ENCODE data around the gene PEDS1.
A peak's percentile ranks its signal among the peaks of the same experiment; 100 is the strongest.

Gene PEDS1

DNA sequence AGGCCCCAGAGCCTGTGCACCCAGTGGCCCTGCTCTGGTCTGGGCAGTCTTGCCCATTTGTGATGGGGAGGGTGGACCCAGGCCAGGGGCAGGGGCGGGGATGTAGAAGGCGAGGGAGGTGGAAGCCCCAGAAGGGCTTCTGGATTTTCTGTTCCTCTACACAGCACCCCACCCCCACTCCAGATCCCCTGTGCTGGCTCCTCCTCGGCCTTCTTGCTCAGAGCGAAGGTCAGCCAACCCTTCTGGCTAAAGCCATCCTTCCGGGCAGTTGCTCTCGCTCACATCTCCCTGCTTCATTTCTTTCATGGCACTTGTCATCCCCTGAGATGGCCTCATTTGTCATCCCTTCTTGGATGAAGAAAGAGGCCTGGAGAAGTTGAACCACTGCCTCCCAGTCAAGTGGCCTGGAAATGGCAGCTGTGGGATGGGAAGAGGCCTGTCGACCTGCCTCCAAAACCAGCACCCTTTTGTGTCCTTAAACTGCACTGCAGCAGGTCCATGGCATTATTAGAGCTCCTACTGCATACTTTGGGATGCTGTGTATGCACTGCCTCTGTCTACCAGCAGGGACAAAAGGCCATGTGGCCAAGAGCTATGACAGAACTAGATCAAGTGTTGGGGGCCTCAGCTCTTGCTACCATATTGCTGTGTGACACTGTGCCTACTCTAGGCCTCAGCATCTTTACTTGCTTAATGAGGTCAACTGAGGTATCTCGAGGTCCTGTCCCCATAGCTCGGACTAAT, 19.9 kb downstream of the PEDS1 start:
- DNase-seq: no peak

DNA sequence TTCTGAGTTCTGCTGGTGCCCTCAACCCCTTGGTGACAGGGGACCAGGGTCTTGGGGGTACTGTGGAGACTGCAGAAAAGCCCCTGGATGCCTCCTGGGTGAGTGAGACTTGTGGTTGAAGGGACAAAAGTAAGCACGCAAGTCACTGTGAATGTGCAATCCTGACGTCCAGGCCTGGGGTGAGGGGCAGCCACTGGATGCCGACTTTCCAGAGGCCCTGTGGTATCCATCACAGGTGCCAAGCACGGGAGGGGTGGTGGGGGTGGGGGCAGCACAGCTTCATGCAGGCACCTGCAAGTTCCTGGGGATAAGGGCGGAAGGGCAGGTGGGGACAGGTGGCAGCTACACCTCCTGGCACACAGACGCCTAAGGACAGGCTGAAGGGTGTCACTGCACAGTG, 20.5 kb downstream of the PEDS1 start:
- DNase-seq: no peak

DNA sequence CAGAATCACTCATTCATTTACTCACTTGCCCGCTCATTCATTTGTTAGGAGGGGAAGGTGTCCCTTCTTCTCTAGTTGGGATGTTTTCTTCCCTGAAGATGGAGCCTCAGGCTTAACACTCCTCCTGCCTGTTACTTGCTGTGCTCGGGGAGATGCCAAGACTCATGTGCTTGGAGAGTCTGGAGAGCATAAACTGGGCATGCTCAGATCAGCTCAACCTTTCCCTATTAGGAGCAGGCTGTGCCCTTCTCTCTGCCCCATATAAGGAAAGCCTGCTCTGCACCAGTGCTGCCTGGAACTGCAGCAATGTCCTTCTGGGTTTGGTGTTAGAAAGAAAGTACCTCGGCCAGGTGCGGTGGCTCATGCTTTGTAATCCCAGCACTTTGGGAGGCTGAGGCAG, 22.5 kb downstream of the PEDS1 start:
- no peak for DNase-seq

DNA sequence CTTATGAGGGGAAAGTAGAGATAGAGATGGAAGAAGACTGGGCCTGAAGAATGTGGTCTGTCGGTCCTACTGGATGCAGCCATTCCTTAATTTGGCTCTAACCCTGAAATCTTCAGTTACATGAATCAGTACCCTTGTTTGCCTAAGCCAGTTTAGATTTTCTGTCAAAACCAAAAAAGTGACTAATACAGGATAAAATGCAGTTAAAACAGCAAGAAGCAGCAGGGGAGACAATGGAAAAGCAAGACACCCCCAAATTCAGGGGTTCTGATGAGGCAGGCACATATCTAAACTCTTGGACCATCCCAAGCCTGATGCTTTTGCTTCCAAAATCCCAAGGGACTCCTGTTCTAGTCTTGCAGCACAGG, 23.2 kb downstream of the PEDS1 start:
- no peak for DNase-seq

DNA sequence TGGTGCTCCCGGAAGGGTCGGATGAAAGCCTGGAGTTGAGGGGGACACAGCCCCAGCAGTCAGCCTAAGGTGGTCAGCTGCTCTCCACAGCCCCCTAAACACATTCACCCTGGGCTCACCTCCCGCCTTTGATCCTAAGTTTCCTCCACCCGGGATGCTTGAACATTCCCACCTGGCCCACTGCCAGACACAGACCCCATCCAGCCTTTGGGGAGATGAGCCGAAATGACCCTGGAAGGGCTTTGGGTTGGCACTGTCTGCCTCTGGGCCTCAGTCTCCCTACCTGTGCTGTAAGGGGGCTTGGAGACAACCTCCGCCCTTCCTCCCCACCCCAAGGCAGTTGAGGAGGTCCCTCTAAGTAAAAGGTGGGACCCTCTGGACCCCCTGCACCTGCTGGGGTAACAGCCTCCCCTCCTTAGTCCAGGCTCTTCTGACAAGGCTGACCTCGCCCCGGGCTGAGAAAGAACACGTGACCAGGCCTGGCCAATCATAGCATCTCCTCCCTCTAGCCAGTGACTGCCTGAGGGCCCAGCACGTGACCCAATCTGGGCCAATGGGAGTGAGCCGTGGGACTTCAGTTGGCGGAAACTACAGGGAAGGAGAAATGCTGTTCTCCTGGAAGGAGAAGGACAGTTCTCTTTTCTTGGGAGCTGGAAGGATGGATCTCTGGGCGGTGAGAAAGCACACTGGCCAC, 23.7 kb downstream of the PEDS1 start:
- DNase-seq: no peak

DNA sequence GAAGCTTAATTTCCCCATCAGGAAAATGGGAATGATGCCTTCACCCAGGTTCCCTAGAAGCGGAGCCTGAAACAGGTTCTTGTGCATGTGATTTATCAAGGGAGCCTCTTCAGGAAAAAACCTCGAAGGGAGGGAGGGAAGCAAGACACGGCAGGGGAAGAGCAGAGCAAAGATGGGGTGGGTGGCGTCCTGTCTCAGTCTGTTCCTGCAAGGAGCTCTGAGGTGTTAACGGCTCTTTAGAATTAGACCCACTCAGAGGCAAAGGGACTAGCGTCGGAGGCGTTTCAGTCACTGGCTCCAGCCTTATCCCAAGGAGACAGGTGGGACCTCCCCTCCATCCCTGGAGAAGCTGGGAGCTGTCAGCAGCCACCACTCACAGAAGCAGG, 25.0 kb downstream of the PEDS1 start:
- no peak for DNase-seq

DNA sequence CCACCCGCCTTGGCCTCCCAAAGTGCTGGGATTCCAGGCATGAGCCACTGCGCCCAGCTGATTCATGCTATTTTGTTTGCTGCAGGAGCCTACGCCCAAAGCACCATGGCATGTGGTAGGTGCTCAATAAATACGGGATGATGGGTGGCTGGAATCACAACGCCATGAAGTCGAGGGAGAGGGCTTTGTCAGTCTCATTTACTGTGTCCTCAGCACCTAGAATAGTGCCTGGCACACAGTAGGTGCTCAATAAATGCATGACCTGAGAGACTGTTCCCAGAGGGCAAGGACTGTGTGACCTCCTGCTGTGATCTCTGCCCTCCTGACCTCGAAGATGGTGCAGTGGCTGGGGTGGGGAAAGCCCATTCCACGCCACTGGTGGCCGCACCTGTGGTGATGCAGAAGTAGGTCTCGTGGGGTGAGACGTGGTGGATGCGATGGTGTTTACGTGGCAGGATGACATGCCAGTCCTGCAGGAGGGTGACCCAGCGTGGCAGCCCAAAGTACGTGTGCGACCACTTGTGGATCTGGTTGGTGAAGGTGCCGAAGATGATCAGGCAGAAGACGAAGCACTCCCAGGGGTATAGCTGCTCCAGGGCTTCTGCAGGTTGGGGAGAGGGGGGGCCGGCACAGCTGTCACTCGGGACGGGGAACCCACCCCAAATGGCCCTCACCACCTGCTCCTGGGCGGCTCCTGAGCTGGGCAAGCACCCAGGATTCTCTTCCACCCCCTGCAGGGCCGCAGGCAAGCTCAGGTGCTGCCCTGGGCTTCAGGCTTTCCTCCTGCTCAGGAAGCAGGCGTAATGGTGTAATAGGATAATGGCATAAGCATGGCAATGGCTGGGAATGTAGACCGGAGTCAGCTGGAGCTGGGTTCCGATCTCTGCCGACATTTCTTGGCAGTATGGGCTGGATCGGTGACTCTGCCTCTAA, 25.7 kb downstream of the PEDS1 start:
- no peak for DNase-seq

DNA sequence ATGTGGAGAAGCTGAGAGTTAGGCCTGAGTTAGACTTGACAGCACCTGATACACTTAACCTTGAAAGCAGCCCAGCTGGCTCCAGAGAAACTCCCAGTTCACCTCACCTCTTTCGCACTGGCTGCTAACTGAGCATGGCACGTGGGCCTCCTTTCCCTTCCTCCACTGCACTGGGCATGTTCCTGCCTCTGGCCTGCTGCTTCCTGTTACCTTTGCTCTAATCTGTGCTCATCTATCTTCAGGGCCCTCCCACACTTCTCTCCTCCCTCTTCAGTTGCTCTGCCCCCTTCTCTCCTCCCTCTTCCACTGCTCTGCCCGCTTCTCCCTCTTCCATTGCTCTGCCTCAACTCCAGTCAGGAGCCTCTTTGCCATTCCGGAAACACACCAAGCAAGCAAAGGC, 26.9 kb downstream of the PEDS1 start:
- no peak for DNase-seq

DNA sequence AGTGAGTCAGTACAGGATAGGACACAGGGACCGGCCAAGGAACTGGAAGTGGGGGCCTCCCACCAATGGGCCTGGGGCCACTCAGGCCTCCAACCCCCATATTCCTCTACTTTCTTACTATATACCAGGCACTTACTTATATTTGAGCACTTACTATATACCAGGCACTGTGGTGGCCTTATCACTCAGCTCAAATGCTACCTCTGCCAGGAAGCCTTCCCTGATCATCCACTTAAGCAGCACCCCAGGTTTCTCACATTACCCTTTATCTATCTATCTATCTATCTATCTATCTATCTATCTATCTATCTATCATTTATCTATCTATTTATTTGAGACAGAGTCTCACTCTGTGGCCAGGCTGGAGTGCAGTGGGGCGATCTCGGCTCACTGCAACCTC, 28.2 kb downstream of the PEDS1 start:
- no peak for DNase-seq

DNA sequence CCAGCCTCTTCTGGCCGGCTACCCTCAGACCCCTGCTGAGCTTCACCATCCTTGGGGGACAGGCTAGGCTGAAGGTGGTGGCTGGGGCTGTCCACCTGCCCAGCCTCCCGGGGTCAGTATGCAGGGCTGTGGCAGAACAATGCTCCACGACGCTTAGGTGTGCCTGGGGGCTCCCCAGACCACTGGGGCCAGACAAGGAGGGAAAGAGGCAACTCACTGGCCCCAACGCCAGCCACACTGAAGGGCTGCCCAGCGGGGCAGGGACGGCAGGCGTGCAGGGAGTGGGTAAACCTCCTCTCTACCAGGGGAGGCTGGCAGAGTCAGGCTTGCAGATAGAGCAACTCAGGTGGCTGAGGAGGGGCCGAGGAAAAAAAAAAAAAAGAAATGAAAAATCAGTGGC, 29.0 kb downstream of the PEDS1 start:
- no peak for DNase-seq

DNA sequence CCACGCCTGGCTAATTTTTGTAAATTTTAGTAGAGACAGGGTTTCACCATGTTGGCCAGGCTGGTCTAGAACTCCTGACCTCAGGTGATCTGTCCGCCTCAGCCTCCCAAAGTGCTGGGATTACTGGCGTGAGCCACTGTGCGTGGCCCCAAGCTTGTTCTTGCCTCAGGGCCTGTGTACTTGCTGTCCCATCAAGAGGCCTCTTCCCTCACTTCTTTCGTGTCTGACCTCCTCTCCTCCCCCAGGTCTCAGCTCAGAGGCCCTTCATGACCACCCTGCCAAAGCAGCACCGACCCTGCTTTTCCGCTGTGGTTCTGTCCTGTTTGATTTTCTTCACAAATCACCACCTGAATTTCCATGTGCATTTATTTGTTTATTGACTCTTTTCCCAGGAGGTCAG, 30.1 kb downstream of the PEDS1 start:
- no peak for DNase-seq

DNA sequence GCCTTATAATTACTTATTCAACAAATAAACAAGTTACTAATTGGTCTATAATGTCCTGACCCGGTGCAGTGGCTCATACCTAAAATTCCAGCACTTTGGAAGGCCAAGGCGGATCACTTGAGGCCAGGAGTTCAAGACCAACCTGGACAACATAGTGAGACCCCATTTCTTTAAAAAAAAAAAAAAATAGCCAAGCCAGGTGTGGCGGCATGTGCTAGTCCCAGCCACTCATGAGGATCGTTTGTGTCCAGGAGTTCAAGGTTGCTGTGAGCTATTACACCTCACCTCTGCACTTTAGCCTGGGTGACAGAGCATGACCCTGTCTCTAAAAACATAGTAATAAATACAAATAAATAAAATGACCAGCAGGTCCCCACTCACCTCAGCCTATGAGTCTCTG, 30.8 kb downstream of the PEDS1 start:
- no peak for DNase-seq

DNA sequence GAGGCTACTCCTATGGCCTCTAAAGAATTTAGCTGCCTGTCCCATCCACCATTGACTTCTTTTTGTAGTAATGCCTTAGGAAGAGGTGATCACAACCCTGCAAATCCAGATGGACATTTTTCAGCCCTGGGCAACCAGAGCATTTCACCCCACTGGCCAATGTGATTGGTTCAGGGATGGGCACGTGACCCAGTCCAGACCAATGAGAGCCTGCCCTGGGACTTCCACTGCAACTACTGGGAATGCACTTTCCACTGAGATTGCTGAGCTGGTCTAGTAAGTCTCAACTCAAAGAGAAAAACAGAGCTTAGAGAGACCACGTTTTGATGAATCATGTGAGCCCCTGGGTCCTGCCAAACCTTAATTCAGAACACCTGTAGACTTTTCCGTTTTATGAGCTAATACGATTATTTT, 31.7 kb downstream of the PEDS1 start:
- DNase-seq: no peak

DNA sequence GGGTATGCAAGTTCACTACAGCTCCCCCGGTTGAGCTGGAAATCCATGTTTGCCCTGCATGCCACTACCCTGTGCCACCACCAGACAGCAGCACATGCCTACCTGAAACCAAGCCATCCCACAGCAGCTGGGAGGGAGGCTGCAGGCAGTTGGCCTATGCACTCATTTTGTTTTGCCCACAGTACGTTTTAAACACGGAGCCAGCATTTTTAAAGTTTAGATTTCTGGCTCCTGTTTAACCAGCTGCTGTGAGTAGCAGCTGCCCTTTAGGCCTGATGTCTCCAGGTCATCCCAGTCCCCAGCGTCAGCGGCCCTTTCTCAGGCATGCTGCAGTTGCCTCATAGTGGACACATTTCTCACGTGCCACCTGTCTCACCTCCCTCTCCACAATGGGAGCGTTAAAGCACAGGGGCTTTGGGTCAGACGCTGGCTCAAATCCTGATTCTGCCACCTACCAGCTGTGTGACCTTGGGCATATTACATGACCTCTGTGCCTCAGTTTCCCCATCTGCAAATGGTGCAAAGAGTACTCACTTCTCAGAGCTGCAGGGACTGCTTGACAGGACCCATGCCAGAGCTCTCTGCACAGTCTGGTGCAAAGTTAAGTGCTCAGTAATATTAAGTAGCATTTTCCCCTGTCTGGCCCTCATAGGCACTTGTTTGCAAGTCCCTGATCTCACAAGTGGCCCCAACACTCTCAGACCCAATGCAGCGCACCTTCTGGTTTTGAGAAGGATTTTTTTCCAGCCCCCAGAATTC, 32.4 kb downstream of the PEDS1 start:
- DNase-seq: peak; percentile 46 to 62

DNA sequence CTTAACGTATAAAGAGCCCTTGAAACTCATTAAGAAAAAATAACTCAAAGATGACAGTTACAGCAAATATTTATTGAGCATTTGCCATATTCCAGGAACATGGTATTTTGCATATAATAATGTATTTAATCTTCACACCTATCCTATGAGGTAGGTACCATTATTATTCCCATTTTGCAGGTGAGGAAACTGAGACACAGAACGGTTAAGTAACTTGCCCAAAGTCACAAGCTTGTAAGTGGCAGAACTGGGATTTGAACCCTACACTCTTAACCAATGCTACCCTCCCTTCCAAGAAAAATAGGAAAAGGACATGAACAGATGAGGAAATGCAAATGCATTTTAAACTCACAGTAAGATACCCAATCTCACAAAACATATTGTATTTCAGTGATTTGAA, 35.3 kb downstream of the PEDS1 start:
- no peak for DNase-seq

DNA sequence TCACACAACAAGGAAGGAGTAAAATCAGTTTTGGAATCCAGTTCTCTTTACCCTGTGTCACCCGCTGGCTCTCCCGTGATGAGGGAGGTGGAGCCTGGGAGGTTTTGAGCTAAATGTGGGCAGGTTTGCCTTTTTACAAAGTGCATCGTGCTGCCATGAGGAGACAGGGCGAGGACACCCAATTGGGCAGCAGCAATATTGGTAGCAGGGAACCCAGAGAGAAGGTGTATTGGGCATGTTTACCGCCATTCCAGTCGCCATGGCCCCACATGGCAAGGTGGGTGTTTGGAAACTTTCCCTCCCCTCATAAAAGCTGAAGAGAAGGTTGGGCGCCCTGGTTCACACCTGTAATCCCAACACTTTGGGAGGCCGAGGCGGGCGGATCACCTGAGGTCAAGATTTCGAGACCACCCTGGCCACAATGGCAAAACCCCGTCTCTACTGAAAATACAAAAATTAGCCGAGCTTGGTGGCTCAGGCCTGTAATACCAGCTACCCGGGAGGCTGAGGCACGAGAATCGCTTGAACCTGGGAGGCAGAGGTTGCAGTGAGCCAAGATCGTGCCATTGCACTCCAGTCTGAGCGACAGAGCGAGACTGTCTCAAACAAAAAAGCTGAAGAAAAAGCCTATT, 37.0 kb downstream of the PEDS1 start:
- no peak for DNase-seq

DNA sequence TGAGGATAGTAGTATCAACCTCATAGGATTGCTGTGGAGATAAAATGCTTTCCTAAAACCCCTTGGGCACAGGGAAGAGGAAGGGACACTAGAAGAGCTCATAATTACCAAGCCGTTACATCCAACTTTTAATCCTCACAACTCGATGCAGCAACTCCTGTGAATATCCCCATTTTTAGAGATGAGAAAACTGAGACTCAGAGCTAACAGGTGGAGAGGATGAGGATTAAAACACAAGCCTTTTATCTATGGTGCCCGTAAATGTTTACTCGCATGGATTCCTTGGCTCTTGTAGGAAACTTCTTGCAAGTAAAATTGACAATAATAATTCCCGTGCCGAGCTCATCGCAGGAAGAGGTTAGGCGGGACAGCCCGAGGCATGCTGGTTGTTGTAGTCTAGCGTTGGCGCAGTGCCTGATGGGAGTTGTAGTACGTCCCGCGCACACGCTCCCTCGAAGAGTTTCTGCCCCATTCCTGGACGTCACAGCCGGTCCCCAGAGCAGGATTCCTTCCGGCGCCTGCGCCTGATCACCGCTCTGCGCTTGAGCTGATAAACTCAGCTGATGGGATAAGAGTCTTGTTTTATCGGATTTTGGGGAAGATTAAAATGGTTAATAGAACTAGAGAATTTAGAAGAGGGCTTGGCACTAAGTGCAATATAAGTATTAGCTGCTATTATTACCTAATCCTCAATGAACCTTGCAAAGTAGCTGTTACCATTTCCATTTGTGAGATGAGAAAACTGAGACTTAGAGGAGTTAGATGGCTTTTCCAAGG, 37.7 kb downstream of the PEDS1 start:
- DNase-seq: peak; percentile 91 to 95

DNA sequence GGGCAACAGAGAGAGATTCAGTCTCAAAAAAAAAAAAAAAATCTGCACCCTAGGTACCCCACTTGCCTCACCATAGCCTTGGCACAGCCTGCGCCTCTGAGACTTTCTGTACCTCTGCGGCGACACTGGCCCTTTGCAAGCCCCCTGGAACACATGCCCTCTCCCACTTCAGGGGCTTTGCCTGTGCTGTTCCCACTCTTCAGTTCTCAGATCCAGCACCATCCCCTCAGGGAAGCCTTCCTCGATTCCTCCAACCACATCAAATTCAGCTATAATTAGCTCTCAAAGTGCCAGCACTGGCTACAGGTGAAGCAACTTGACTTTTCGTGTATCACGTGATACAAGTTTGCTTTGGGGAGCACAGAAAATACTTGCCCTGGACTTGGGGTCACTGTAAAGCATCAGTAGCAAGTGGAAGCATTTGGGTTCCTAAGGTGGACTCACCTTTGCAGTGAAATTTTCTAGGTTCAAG, 38.4 kb downstream of the PEDS1 start:
- no peak for DNase-seq

DNA sequence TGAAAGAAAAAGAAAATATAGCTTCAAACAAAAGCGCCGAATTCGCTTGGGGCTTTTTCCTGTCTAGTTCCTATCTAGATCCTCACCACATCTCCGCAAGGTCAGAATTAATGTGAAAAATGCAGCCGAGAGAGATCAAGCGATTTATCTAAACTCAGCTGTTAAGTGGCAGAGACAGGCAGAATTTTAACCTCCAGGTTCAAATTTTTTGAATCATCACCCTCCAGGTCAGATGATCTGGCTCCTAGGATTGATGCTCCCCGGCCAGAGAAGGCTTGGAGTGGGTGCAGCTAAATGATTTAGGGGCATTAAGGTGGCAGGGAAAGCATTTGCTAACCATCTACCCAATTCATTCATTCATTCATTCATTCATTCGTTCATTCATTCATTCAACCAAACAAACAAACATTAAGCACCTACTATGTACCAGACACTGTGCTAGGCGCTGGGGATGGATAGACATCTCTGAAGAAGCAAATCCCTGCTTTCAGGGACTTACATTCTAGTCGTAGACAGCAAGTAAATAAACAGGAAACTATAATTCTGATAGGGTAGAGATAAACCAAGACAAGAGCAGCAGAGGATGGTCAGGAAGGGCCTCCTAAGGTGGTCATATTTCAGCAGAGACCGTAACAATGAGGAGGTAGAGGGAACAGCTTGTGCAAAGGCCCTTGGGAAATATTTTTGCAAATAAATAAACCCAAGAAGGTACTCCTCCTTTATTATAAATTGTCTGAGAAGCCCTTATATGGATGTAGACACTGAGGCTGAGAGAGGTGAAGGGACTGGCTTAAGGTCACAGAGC, 39.9 kb downstream of the PEDS1 start:
- DNase-seq: no peak

Measured in inflammatory macrophage treated with lipopolysaccharide for 1 hour (primary cell).